Activated CD4-positive, alpha-beta T cell treated with anti-CD3 and anti-CD28 coated beads for 24 hours (primary cell): ENCODE results near the gene ATG16L2.
"Not testable (repeated sequence)": the region's sequence is repeated elsewhere in the genome, so short reads cannot be mapped to it uniquely, and the experiment has no call there.

Source experiments
- DNase-seq, 2 donors: peaks; one replicate each; pipeline ENCODE4 v3.0.0-alpha.2; 2020; ENCODE audit warnings: low read depth in 2 of 2

Gene ATG16L2

DNA sequence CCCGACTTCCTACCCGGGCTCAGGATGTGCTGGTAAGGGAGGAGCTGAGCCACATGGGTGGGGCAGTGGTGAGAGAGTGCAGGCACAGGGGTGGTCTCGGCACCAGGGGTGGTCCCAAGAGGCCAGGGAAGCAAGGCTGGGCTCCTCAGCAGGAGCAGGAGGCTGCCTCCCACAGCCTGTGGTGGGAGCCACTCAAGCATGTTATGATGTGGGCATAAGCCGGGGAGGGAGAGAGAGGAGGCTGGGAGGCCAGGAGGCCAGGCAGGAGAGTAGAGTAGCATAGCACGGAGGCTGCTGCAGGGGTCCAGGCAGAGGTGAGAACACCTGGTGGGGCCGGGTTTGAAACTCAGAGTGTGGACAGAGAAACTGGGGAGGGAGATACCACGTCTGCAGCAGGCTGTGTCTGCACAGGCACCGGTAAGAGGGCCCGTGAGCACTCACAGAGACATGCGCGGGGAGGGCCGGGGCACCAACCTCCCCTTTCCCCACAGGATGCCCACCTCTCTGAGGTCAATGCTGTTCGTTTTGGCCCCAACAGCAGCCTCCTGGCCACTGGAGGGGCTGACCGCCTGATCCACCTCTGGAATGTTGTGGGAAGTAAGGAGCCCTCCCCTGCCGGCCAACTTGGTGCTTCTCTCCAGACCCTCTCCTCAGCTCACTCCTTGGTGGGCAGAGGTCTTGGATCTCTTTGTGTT is 10.7 kb downstream of the ATG16L2 start:
- DNase-seq, result no peak

DNA sequence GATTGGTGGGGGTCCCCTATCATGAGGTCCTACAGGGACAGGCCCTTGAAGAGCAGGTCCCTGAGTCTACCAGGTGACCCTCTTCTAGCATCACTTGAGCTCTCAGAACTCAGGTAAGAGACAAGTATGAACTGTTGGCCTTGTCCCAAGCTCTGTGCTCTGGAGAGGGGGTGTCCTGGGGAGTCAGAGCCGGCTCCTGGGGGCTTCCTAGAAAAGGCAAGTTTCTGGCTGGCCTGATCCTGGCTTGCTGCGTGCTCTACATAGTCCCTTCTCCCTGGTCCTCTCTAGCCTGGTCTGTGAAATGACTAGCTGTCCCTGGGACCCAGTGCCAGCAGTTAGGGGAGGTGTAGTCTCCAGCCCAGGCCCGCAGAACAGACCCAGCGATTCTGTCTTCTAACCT is 11.4 kb downstream of the ATG16L2 start:
- no peak for DNase-seq

DNA sequence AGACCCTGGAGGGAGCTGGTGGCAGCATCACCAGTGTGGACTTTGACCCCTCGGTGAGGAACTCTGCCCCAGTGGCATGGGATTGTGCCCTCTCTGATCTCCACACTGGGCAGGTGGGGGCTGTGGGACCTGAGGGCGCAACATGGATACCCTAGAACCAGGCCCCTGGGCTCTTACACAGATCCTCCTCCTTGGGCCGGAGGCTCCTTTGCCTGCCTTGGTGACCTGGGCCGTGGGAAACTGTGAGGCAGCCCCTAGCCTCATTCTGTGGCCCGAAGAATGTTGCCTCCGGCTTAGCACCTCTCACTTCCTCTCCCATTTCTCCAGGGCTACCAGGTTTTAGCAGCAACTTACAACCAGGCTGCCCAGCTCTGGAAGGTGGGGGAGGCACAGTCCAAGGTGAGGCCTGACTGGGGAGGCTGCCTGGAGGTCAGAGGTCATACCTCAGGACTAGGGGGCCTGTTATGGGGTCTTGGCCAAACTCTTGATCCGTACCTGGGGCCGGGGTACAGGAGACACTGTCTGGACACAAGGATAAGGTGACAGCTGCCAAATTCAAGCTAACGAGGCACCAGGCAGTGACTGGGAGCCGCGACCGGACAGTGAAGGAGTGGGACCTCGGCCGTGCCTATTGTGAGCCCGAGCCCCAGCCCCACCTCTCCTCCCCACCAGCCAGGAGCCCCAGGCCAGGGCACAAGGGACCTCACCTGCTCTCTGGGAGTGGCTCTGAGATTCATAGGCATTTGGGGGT is 12.2 kb downstream of the ATG16L2 start:
- no peak for DNase-seq

DNA sequence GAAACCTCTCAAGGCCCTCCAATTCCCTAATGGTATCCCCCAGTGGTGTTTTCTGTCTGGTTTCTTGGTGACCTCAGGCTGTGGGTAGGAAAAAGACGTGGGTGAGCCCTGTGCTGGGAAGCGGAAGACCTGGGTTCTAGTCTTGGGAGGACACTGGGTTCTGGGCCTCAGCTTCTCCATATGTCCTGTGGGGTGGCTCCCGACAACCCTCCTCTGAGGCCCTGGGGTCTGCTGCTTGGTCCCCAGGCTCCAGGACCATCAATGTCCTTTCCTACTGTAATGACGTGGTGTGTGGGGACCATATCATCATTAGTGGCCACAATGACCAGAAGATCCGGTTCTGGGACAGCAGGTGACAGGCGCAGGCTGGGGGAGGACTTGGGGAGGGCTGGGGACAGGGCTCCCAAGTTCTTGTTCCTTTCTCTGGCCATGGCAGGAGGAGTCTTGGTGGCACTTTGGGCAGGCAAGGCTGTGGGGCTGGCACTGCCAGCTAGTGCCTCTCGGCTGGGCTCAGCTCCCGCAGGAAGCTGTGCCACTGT is 12.8 kb downstream of the ATG16L2 start:
- no peak for DNase-seq

DNA sequence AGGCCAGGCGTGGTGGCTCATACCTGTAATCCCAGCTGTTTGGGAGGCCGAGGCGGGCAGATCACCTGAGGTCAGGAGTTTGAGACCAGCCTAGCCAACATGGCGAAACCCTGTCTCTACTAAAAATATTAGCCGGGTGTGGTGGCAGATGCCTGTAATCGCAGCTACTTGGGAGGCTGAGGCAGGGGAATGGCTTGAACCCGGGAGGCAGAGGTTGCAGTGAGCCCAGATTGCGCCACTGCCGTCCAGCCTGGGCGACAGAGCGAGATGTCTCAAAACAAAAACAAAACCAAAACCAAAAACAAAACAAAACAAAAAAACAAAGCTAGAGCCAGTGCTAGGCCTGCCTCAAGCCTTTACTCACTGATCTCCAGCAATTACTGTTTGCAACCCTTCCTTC is 13.4 kb downstream of the ATG16L2 start:
- not testable (repeated sequence) for DNase-seq

DNA sequence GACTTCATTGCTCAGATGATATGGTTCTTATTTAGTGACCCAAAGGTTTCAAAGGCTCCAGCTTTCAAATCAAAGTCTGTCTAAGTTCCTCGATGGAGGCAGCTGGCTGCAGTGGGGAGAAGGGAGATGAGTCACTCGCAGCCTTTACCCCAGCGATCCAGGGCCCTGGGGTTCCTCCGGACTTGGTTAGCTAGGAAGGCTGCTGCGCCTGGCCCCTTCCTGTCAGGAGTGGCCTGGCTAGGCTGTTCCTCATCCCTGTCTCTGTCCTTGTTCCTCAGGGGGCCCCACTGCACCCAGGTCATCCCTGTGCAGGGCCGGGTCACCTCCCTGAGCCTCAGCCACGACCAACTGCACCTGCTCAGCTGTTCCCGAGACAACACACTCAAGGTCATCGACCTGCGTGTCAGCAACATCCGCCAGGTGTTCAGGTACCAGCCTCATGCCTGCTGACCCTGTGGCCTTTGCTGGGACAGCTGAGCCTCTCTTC is 13.9 kb downstream of the ATG16L2 start:
- DNase-seq, result no peak

DNA sequence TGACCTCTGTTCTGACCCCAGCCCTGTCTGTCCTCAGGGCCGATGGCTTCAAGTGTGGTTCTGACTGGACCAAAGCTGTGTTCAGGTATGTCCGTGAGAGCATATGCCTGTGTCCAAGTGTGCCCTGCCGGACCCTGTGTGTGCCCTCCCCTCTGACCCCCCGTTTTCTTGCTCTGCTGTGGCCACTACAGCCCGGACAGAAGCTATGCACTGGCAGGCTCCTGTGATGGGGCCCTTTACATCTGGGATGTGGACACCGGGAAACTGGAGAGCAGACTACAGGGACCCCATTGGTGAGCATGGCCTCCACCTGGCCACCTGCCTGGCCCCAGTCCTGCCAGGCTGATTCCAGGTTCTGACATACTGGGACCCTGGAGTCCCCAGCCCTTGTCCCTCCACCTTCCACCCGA is 14.5 kb downstream of the ATG16L2 start:
- DNase-seq, result no peak

DNA sequence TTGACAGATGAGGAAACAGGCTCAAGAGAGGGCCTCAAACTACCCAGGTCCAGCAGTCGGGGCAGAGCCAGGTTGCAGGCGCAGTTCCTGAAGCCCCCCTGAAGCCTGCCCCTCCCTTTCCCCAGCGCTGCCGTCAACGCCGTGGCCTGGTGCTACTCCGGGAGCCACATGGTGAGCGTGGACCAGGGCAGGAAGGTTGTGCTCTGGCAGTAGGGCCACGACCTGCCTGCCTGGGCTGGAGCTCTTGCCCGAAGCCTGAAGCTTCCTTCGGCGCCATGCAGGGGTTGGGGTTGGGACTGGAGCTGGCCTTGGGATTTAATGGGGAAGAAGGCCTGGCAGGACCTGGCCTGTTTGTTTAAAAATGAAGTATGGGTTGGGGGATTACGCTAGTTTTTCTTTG is 15.0 kb downstream of the ATG16L2 start:
- DNase-seq, result no peak

DNA sequence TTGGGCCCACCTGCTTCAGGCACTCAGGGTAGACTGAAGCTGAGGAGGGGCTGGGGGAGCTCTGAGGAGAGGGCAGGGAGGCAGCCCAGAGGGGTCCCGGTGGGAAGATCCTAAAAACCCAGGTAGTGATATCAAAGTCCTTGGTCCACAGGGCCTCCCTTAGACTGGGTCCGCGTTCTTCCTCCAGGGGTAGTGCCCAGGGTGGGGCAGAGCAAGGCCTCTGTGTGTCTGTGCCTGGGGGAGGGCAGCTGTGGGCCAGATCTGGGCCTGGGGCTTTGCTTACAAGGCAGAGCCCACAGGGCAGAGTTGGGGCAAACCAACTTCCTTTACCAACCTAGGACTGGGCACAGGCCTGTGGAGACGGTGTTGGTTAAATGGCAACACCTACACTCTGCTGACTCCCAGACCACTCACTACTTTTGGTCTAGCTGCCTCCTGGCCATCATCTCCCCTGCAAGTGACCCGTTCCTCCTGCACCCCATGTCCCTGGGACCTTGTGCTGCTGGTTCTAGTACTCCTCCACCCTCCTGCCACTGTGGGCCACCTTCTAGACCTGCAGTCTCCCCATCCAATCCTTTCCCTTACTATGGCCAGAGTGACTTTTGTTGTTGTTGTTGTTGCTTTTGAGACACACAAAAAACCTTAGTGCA is 15.8 kb downstream of the ATG16L2 start:
- DNase-seq, result no peak

DNA sequence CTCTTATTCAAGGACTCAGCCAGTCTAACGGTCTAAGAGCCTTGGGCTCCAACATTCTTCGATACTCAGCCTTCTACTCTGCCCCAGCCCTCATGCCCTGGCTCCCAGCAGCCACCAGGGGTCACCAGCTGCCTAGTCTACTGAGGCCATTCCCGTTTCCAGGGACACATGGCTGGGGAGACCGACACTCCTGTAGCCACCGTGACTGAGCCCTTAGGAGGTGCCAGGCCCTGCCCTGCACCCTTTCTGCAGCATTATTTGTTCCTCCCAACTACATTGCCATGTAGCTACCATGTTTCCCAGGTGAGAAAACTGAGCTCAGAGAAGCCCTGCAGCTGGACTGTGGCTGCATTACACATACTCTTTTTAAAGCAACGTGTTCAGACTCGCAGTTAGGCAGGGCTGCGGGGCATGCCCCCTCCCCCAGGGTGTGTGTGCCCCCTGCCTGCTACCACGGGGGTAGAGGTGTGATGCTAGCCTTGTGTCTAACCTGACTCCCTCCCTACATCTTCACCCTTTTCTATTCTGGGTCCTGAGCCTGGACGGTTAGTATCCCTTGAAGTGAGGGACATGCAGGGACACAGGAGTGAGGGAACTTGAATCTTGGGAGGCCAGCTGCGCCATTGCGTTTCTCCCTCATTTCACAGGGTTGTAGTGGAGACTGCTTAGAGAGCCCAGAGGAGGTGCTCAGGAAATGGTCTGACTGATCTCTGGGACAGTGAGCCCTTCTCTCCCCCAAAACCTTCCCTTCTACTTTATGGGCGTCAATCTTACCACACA is 17.5 kb downstream of the ATG16L2 start:
- no peak for DNase-seq

DNA sequence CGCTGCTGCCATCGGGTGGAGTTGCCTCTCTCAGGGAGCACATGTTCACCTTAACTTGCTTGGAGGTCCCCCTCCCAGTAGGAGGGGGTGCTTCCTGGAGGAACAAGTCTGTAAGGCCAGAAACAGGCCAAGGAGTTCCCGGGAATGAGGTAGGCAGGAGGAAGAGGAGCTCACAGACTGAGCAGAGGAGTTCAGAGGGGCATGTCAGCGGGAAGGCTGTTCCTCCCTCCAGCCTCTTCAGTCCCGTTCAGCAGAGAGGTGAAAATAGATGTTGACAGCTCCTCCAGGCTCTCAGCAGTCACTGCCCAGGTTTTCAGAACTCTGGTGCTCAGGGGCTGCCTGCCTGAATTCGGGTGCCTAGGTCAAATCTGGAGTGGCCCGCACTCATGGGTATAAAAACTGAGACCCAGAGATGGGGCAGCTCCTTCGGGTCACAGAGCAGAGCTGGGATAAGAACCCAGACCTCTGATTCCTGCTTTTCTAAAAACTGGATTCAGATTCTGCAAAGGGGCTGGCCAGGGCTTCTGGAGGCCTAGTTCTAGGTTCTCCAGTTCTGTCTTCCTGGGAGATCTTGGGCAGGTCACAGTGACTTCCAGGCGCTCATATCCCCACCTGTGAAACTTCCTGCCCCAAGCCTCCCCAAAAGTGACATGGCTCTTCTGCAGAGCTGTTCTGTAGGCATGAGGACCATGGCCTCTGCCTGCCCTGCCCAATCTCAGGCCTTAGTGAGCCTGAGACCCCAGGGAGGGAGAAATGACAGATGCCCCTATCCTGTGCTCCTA is 18.3 kb downstream of the ATG16L2 start:
- no peak for DNase-seq

DNA sequence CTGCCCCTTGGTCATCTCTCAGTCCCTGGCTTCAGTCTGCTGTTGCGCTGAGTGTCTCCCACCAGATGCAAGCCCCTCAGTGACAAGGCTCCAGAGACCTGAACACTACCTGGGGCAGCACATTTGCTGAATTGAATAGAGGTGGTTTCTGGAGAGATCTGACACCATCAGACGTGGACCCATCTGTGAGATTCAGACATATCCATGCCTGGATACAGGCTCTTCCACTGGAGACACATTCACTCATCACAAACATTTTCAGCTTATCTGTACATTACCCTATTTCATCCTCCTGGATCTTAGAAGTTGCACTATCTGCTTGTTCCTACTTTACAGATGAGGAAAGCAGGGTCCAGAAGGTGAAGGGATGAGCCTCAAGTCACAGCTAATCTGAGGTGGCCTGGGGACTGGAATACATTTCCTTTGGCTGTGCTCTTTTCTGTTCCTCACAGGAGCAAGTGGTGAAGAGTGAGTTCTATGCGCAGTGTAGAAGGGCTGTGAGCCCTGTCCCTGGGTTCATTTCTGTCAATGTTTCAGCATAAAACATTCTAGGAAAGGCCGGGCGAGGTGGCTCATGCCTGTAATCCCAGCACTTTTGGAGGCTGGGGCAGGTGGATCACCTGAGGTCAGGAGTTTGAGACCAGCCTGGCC is 19.0 kb downstream of the ATG16L2 start:
- DNase-seq, result no peak

DNA sequence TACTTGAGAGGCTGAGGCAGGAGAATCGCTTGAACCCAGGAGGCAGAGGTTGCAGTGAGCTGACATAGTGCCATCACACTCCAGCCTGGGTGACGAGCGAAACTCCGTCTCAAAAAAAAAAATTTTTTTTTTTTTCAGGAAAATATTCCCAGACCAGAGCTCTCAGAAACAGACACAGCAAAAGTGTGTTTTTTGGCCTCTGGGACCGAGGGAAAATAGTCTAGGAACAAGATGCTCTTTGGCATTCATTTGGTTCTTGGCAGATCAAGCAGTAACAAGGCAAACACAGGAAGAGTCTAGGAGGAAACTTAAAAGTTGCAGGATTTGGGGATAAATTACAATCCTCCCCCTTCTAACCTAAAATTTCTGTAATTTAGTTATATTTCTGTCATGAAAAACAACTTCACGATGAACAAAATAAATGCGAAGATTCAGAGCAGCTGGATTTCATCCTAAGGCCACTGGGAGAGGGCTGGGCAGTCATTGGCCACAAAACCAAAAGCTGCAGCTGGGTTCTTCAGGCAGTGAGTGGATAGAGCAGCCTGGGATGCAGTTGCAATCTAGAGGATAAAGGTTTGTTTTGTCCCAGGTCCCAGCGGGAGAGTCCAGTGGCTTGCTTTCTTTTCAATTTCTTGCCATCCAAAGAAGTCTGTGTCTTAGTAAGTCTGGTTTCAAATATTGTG is 19.7 kb downstream of the ATG16L2 start:
- DNase-seq, result no peak

DNA sequence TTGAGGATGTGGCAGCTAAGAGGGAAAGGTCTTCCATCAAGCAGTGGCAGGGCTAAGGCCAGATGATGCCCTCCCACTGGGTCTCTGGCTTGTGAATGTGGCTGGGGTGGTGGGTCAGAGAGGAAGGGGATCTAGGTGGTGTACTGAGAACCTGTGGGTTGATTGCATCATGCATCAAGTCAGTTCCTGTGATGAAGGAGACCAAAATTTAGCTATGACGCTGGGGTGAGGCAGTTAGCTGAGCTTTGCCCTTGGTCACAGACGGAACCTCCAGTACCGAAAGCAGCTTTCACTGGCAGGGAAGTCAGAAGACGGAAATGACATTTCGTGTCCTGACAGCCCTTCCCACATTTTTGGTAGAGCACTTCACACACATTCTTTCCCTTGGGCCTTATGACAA is 20.7 kb downstream of the ATG16L2 start:
- DNase-seq, result no peak

DNA sequence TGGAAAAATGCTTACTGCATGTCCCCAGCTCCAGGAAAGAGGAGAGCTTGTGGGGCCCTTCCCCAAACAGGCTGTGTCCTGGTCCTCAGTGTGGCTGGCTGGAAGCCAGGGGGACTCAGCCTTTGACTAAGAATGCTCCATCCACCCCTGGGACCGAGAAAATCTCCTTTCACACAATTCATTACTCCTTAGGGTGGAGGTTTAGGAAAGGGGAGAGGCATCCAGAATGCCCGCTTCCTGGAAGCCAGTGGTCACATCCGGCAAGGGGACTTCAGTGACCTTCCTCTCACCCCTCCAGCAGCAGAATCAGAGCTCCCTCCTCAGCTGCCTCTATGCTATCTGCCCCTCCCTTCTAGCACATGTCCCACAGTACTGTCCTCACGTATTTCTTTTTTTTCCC is 21.9 kb downstream of the ATG16L2 start:
- DNase-seq, result no peak

DNA sequence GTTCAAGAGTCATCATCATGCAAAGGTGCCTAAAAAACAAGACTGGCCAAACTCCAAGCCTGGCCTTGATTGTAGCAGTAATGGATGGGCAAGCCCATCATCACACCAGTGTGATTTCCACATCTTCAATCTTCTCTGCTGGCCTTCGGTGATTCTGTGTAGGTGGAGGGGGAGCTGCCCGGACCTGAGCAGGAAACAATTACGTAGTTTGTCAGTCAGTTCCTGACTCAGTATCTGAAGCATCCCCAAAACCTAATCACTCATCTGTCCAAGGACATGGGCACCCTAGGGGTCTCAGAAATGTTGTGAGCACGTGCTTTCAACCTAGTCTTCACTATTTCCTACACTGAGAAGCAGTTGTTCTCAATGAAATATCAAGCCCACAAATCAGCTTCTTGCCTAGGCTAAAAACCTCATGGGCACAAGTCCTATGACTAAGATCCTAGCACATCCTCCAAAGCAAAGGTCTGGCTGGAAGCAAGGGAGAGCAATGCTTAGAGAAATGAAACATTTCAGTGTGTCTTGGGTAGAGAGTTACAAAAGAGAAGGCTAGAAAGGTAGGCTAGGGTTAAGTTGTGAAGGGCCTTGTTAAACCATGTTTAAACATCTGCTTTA is 24.6 kb downstream of the ATG16L2 start:
- DNase-seq, result no peak

DNA sequence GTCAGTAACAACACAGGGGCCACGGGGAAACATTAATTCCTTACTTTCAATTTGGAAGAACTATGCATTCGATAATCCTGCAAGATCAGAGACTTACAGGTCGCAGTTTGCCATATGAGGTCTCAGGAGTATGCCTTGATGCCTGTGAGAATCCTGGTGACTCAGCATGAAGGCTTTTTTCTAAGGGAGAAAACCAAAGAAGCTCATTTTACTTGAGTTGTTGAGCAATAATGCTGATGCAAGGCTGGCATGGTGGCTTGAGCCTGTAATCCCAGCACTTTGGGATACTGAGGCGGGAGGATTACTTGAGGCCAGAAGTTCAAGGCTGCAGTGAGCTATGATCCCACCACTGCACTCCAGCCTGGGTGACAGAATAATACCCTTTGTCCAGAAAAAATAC is 26.6 kb downstream of the ATG16L2 start:
- DNase-seq, result no peak

DNA sequence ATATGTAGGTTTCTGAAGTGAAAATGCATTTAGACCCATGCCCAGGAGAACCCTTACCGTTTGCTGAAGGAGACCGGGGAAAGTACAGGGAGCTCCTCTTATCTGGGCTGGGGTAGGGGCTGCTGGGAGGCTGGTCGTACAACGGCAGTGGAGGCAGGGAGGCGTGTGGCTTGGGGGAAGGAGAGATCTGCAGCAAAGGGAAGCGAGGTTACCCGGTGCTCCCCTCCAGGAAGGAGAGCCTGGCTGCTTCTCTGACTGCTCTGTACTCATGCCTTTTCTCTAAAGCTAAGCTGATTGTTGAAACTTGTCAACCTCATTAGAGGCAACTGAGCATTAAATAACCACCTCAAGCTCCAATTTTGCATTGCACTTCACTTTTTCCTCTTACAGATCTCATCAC is 27.2 kb downstream of the ATG16L2 start:
- DNase-seq, result no peak

DNA sequence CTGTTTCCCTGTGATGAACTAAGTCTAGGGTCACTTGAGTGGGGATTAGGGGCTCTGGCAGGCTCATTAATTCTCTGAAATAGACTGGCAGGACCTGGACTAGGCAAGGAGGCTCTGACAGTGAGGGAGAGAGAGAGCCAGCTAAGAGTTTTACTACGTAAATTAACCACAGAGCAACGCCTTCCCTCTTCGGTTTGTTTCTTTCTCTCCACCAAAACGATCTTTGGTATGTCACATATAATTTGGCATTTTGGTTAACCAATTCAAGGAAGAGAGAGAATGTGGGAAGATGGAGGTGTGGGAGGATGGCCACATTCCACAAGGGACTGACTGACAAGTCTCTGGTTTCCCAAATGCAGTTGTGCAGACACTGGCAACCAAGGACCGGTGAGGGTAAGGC is 27.9 kb downstream of the ATG16L2 start:
- DNase-seq, result no peak
